ENCODE results near the gene F3. TPM values are rescaled to one million over a fixed set of nuclear protein-coding genes. Genes with fewer than 3 reads are reported as not detected.

F3 gene
- total and polyA plus RNA-seq, 2 of the 13 experiments (the other 11 are each of a cell fraction or from before 2014, with no cell fraction given): 5.8 to 9.0 TPM

DNA sequence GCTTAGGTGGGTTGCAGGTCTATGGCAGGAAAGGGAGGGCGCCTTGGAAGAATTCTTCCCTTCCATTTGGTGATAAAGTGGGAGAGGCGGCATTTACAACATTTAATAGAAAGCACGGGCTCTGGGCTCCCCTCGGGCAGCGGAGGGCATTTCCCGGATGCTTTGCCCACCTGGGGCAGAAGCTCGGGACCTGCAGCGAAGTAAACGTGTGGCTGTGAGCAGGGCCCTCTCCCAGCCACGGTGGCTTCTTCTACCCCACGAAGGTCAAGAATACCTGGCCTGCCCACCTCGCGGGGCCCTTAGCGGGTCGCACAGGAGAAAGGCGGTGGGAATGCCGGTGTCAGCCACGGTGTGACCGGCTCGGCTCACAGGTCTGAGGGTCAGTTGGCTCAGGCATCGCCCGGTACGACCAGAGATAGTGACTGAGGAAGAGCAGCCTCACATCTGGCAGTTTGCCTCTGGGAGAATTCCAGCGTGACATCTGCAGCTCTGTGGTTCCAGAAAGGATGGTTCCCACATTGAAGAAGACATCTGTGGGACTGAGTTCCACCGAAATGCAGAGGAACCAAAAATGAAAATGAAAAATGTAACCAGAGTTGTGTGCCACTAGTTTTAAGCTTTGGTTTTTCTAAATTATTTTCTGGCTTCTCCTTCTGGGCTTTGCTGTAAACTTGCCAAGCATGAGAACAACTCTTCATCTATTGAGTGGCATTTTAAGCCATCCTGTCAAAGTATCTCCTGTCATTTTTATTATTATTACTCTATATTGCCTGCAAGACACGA lies 720 bp upstream of the F3 start (continued):
- TF ChIP-seq, protein P1, sequence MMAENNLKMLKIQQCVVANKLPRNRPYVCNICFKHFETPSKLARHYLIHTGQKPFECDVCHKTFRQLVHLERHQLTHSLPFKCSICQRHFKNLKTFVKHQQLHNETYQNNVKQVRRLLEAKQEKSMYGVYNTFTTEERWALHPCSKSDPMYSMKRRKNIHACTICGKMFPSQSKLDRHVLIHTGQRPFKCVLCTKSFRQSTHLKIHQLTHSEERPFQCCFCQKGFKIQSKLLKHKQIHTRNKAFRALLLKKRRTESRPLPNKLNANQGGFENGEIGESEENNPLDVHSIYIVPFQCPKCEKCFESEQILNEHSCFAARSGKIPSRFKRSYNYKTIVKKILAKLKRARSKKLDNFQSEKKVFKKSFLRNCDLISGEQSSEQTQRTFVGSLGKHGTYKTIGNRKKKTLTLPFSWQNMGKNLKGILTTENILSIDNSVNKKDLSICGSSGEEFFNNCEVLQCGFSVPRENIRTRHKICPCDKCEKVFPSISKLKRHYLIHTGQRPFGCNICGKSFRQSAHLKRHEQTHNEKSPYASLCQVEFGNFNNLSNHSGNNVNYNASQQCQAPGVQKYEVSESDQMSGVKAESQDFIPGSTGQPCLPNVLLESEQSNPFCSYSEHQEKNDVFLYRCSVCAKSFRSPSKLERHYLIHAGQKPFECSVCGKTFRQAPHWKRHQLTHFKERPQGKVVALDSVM (CRISPR knock-in tag; IDR thresholded peaks at IDR 0.05): no peak
- 0 out of 2 replicates have a peak, but pooled peaks have one; percentile 35 for TF ChIP-seq SMAD3 (CRISPR knock-in tag; IDR thresholded peaks at IDR 0.05)
- no peak for TF ChIP-seq HOXA9 (CRISPR knock-in tag; IDR thresholded peaks at IDR 0.05; ENCODE audit: borderline replicate concordance)
- TF ChIP-seq ZFP36L1 (CRISPR knock-in tag; IDR thresholded peaks at IDR 0.05): no peak
- TF ChIP-seq KDM1A (CRISPR knock-in tag; IDR thresholded peaks at IDR 0.05): no peak
- TF ChIP-seq MTF2 (CRISPR knock-in tag; IDR thresholded peaks at IDR 0.05; ENCODE audit: borderline replicate concordance): peak; percentile 61; the same call in 1 of the 2 replicates
- peak; percentile 79; the same call in 1 of the 2 replicates for TF ChIP-seq ZNF225 (CRISPR knock-in tag; IDR thresholded peaks at IDR 0.05)
- no peak for TF ChIP-seq HOXA7 (CRISPR knock-in tag; IDR thresholded peaks at IDR 0.05)
- TF ChIP-seq NFATC3 (CRISPR knock-in tag; IDR thresholded peaks at IDR 0.05): 0 out of 2 replicates have a peak, but pooled peaks have one; percentile 37
- TF ChIP-seq, protein P2, sequence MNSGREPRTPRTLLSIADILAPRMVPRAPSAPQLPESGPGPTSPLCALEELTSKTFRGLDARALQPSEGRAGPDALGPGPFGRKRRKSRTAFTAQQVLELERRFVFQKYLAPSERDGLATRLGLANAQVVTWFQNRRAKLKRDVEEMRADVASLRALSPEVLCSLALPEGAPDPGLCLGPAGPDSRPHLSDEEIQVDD (CRISPR knock-in tag; IDR thresholded peaks at IDR 0.05; ENCODE audit: borderline replicate concordance): no peak
- TF ChIP-seq ETV6 (CRISPR knock-in tag; conservative IDR thresholded peaks at IDR 0.05): no peak
- no peak for TF ChIP-seq HHEX (CRISPR knock-in tag; IDR thresholded peaks at IDR 0.05)
- TF ChIP-seq ZNF33A (CRISPR knock-in tag; IDR thresholded peaks at IDR 0.05; ENCODE audit: borderline replicate concordance): no peak
- 0 out of 2 replicates have a peak, but pooled peaks have one; percentile 34 for TF ChIP-seq ZNF709 (CRISPR knock-in tag; IDR thresholded peaks at IDR 0.05)
- TF ChIP-seq KDM5A (IDR thresholded peaks at IDR 0.05; ENCODE audit: borderline replicate concordance, low read length): no peak
- TF ChIP-seq ZNF275 (CRISPR knock-in tag; IDR thresholded peaks at IDR 0.05; ENCODE audit: borderline replicate concordance): no peak
- TF ChIP-seq ZNF687 (CRISPR knock-in tag; IDR thresholded peaks at IDR 0.05): peak; percentile 36
